GM12873 (cell line): Measurements from ENCODE around the gene CAMTA1.

ENCODE experiments used
- TF ChIP-seq, protein P1 (sequence below): IDR thresholded peaks from 2 replicates; pipeline ENCODE4 v1.5.1; 2012; ENCODE audit warnings: low read depth, mild to moderate bottlenecking, moderate library complexity, low read length, control low read depth; ENCODE audit not compliant: insufficient read depth; ENCODE audit errors: missing control alignments

Gene CAMTA1

DNA sequence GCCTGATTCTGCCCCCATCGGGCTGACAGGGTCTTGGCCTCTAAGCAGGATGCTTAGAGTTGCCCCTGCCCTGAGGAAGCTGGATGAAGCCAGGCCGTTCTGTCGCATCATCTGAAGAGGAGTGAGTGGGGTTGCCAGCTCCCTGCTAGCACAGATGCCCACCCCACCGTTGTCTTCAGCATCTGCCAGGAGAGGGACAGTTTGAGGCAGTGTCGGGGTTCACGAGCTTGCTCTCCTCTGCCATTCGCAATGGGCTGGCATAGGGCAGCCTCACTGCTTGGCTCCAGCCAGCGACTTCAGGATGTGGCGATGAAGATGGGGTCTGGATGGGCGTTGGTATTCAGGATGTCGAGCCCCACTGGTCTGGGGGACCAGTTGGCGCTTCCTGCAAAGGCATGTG lies 840.1 kb downstream of the CAMTA1 start:
- TF ChIP-seq, protein P1, sequence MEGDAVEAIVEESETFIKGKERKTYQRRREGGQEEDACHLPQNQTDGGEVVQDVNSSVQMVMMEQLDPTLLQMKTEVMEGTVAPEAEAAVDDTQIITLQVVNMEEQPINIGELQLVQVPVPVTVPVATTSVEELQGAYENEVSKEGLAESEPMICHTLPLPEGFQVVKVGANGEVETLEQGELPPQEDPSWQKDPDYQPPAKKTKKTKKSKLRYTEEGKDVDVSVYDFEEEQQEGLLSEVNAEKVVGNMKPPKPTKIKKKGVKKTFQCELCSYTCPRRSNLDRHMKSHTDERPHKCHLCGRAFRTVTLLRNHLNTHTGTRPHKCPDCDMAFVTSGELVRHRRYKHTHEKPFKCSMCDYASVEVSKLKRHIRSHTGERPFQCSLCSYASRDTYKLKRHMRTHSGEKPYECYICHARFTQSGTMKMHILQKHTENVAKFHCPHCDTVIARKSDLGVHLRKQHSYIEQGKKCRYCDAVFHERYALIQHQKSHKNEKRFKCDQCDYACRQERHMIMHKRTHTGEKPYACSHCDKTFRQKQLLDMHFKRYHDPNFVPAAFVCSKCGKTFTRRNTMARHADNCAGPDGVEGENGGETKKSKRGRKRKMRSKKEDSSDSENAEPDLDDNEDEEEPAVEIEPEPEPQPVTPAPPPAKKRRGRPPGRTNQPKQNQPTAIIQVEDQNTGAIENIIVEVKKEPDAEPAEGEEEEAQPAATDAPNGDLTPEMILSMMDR, result no peak

DNA sequence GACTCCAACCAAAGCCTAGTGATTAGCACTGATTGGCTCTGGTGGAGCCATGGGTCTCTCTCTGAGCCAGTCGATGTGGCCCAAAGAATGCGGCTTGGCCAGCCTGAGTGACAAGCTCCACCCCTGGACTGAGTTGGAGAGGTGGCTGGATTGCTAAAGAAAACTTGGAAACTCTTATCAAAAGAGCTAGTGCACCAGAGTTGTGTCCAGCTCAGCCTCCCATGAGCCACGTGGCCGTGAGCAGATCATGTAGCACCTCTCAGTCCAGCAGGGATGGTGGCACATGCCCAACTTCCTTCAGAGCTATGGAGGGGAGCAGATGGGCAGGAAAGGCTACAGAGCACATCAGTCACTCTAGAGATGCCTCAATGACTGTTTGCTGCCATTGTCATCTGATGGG lies 843.0 kb downstream of the CAMTA1 start:
- TF ChIP-seq, protein P1, result no peak

DNA sequence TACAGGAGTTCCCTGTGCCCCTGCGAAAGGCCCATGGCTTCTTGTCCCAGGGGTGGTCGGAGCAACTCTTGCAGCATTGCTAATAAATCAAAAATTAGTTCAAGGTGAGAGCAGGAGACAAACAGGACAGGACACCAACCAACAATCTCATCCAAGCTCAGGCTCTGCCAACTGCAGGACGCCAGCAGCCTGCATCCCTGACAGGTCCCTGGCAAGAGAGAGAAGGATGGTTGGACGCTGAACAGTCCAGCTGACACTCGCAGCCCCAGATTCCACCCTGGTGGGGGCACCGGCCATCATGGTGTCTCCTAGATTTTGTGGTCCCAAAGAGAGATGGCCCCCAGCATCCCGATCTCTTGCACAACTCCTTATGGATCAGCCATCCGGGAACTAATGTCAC lies 843.8 kb downstream of the CAMTA1 start:
- TF ChIP-seq, protein P1, result no peak

DNA sequence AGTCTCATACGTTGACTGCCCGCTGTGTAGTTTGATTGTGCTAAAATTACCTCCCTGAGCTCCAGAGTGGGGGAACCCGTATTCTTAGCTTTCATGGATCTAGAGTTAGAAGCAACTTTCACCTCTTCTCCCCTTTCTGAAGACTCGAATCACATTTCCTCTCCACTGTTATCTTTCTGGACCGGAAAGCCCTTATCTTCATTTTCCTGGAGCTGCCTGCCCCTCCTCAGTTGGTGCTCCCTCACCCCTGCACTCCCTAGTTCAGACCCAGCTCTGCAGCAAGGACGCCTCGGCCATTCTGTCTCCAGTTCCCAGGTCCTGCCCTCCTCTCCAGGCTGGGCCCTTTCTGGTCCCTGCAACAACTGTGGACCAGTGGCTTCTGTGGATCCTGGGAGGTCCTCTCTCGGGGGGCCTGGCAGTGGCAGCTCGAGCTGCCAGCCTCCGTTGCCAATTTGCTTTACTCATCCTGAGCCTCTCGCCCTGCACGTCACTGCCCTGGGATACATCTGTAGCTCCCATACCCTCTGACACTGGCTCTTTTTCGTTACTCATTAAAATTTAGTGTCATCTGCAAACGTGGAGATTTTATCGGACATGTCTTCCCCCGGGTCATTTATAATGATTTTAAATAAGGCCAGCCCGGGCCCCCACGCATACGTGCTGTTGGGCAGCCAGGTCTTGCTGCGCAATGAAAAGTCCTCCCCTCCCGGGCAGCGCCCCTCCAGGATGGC lies 844.4 kb downstream of the CAMTA1 start:
- TF ChIP-seq, protein P1, result no peak

DNA sequence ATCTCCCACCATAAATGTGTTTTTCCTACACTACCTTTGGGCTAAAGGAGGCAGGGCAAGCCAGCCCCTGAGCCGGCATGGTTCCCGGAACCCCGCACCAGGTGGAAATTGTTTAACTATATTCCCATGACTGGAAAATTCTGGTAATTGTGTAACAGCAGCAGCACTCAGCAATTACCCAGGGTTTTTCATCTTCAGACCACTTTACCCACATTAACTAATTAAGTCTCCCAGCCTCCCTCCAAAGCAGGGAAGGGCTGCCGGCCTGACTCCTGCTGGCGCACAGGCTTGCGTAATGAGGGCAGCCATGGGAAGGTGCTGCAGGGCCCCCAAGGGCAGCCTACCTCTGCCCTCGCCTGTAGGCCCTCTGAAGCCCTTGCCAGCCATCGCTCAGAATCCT lies 845.1 kb downstream of the CAMTA1 start:
- TF ChIP-seq, protein P1, result no peak

DNA sequence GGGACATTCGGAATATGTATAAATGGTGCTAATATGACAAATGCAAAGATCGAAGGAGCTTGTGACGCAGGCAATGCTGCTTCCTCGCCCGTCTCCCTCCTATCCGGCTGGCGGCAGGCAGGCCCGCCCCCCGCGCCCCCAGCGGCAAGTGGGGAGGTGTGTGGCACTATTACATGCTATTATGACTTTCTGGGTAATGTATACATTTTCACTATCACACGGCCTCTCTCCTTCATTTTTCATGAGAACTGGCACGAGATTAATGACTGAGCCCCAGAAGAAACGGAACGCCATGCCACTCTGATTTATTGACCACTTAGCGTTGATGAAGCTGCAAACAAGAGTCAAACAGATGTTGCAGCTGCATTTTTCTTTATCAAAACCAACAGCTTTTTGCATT lies 846.9 kb downstream of the CAMTA1 start:
- TF ChIP-seq, protein P1, result no peak

DNA sequence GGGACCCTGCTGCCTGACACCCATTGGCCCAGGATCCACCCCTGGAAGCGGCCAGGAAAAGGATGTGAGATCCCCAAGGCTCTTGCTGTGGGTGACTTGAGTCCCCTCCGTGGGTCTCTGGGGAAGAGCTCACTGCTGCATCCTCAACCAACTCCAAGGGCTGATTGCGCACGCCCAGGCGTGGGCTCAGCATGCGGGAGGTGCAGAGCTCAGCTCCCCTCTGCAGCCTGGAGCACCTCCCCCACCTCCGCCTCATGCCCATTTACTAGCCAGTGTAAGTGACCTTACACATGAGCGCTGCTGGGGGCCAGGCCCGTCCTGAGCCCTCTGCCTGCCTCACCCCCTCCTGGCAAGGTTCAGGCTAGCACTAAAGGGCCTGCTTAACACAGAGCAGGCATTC lies 847.4 kb downstream of the CAMTA1 start:
- TF ChIP-seq, protein P1, result no peak
